Activated T-helper 17 cell treated with anti-CD3 and anti-CD28 coated beads, Interleukin-2, amount 50 U/mL, for 72 hours (primary cell): ENCODE data around the gene LILRA2. TPM values are rescaled to one million over a fixed set of nuclear protein-coding genes. Genes with fewer than 3 reads are reported as not detected.
"Not testable (repeated sequence)": the region's sequence is repeated elsewhere in the genome, so short reads cannot be mapped to it uniquely, and the experiment has no call there.

Experiments used
- ATAC-seq: fragments of 150-1000 bp; cut with Tn5 transposase; replicated peaks from 2 replicates; pipeline ENCODE4 v1.10.0; 2021; ENCODE audit warnings: mild to moderate bottlenecking, moderate library complexity
- H3K27ac Mint-ChIP-seq: one replicate; pipeline ENCODE4 v1.8.0; 2022; ENCODE audit warnings: mixed read lengths
- H3K27me3 Mint-ChIP-seq: one replicate; pipeline ENCODE4 v1.8.0; 2022; ENCODE audit warnings: mixed read lengths
- H3K36me3 Mint-ChIP-seq: one replicate; pipeline ENCODE4 v1.8.0; 2022; ENCODE audit warnings: low read depth, mild to moderate bottlenecking, mixed read lengths
- H3K4me1 Mint-ChIP-seq: one replicate; pipeline ENCODE4 v1.8.0; 2022; ENCODE audit warnings: mixed read lengths
- H3K4me3 Mint-ChIP-seq: one replicate; pipeline ENCODE4 v1.8.0; 2022; ENCODE audit warnings: mild to moderate bottlenecking, mixed read lengths
- H3K9me3 Mint-ChIP-seq: one replicate; pipeline ENCODE4 v1.8.0; 2022; ENCODE audit warnings: mixed read lengths
- total RNA-seq, 2 donors: library from RNA; stranded (reverse); gene quantifications; one replicate each; pipeline ENCODE4 v1.2.3, GENCODE V29; 2022

The LILRA2 gene
- total RNA-seq, 2 donors from 2014 or later, result not detected

- Mint-ChIP-seq H3K4me3 (no peak overlapping the region), H3K9me3 (no peaks in the 10 kb centered on the region), H3K27ac (no peak overlapping the region), H3K27me3 (peaks cover 32% of the 10 kb centered on the region), H3K4me1 (no peaks in the 10 kb centered on the region), H3K36me3 (no peaks in the 10 kb centered on the region)
- no peak for ATAC-seq
Observed at GRCh38 chr19:54609356-54609791, 35.8 kb downstream of the LILRA2 start.

DNA sequence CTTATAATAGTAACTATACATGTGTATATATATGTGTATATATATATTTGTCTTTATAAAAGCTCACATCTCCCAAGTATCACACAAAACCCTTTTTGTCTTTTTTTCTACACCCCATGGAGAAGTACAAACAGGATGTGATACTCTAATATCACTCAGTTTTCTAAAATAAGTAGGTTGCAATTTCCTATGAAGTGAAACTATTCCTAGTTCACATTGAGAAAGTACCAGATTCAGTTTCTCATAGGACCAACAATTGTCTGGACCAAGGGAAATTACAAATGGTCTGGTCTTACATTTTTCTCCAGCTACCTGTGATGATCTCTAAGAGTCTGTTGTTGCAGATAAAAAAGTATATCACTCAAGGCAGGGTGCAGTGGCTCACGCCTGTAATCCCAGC, 38.8 kb downstream of the LILRA2 start:
- Mint-ChIP-seq H3K27me3 (peaks cover 20% of the 10 kb centered on the region), H3K9me3 (no peaks in the 10 kb centered on the region), H3K27ac (no peak overlapping the region), H3K4me1 (no peaks in the 10 kb centered on the region), H3K36me3 (no peaks in the 10 kb centered on the region), H3K4me3 (no peak overlapping the region)
- ATAC-seq, result no peak

DNA sequence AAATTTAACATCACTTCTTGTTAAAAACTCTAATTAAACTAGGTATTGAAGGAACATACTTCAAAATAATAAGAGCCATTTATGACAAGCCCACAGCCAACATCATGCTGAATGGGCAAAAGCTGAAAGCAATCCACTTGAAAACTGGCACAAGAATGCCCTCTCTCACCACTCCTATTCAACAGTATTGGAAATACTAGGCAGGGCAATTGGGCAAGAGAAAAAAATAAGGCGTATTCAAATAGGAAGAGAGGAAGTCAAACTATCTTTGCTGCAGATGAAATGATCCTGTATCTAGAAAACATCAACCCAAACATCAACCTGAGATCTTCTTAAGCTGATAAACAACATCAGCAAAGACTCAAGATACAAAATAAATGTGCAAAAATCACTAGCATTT, 41.1 kb downstream of the LILRA2 start:
- no peaks in the 10 kb centered on the region for H3K36me3 Mint-ChIP-seq

DNA sequence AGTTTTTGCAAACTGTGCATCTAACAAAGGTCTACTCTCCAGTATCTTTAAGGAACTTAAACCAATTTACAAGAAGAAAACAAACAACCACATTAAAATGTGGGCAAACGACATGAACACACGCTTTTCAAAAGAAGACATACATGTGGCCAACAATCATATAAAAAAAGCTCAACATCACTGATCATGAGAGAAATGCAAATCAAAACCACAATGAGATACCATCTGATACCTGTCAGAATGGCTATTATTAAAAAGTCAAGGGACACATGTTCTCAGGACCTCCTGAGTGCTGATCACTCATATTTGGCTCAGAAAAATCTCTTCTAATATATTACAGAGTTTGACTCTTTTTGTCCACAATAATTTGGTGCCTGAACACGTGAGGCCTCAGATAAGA, 42.5 kb downstream of the LILRA2 start:
- no peaks in the 10 kb centered on the region for H3K9me3 Mint-ChIP-seq
- H3K36me3 Mint-ChIP-seq, result no peaks in the 10 kb centered on the region
- no peak overlapping the region for H3K27ac Mint-ChIP-seq
- no peaks in the 10 kb centered on the region for H3K4me1 Mint-ChIP-seq
- peaks cover 15% of the 10 kb centered on the region for H3K27me3 Mint-ChIP-seq
- ATAC-seq, result no peak
- no peak overlapping the region for H3K4me3 Mint-ChIP-seq

More for the DNA sequence above, 41.1 kb downstream of the LILRA2 start:
- Mint-ChIP-seq H3K9me3 (no peaks in the 10 kb centered on the region), H3K27me3 (peaks cover 18% of the 10 kb centered on the region), H3K27ac (no peak overlapping the region), H3K4me3 (no peak overlapping the region), H3K4me1 (no peaks in the 10 kb centered on the region)
- no peak for ATAC-seq

DNA sequence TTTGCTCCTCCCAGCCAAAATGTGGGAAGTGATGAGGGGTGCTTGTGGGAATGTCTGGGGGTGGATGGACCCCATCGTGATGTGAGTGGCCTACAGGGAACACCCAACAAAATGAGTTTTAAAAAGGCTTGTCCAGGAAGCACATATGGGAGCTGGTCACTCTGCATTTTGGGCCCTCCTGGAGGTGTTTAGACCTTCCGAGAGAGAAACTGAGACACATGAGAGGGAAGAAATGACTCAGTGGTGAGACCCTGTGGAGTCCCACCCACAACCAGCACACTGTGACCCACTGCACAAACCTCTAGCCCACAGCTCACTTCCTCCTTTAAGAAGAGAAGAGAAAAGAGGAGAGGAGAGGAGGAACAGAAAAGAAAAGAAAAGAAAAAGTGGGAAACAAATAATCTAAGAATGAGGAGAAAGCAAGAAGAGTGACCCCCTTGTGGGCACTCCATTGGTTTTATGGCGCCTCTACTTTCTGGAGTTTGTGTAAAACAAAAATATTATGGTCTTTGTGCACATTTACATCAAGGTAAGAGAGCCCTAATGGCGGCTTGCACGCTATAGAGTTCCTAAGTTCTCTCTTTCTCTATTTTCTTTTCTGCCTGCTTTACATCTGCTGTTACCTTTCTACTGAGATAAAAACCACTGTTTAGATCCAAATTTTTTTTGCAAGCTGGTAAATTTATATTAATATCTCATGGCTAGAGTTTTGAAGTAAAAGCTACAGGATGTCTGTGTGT, 43.4 kb downstream of the LILRA2 start:
- Mint-ChIP-seq H3K4me1 (no peaks in the 10 kb centered on the region), H3K27ac (no peak overlapping the region), H3K9me3 (no peaks in the 10 kb centered on the region), H3K36me3 (no peaks in the 10 kb centered on the region), H3K4me3 (no peak overlapping the region), H3K27me3 (peaks cover 16% of the 10 kb centered on the region)
- ATAC-seq, result no peak

- ATAC-seq, result no peak
- H3K27me3 Mint-ChIP-seq, result peaks cover 26% of the 10 kb centered on the region
- no peaks in the 10 kb centered on the region for H3K9me3 Mint-ChIP-seq
- H3K36me3 Mint-ChIP-seq, result no peaks in the 10 kb centered on the region
- H3K27ac Mint-ChIP-seq, result no peak overlapping the region
- no peaks in the 10 kb centered on the region for H3K4me1 Mint-ChIP-seq
- no peak overlapping the region for H3K4me3 Mint-ChIP-seq
Observed at GRCh38 chr19:54620464-54620863, 46.9 kb downstream of the LILRA2 start.

DNA sequence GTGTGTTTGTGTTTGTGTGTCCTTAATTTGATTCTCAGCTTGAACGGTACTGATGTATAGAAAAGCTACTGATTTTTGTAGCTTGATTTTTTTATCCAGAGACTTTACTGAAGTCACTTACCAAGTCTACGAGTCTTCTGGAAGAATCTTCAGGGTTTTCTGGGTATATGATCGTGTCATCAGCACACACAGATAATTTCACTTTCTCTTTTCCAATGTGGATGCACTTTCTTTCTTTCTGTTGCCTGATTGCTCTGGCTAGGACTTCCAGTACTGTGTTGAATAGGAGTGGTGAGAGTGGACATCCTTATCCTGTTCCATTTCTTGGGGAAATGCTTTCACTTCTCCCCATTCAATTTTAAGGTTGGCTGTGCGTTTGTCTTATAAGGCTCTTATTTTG, 48.8 kb downstream of the LILRA2 start:
- Mint-ChIP-seq H3K27me3 (peaks cover 27% of the 10 kb centered on the region), H3K9me3 (no peaks in the 10 kb centered on the region), H3K36me3 (no peaks in the 10 kb centered on the region), H3K27ac (no peak overlapping the region), H3K4me3 (no peak overlapping the region), H3K4me1 (no peaks in the 10 kb centered on the region)
- ATAC-seq, result no peak

DNA sequence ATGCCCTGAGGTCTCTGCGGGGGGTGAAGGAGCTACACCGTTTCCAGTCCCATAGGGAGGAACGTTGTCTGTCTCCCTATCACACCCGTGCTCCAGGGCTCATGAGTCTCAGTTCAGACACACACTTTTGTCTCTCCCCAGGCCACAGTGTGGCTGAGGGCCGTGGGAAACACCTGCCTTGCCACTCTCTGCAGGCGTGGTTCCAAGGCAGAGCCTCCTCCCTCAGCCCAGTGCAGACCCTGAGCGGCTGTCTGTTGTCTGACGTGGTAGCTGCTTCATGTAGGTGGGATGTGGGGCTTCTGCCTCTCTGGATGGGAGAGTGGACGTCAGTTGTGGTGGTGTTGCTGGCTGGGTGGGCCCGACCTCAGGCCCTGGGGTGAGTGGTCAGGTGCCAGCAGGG, 50.6 kb downstream of the LILRA2 start:
- H3K27ac Mint-ChIP-seq, ATAC-seq, H3K36me3 Mint-ChIP-seq, H3K9me3 Mint-ChIP-seq, H3K4me3 Mint-ChIP-seq, H3K4me1 Mint-ChIP-seq: not testable (repeated sequence)
- H3K27me3 Mint-ChIP-seq, result peaks cover 38% of the 10 kb centered on the region

- H3K4me3 Mint-ChIP-seq, H3K27ac Mint-ChIP-seq, H3K9me3 Mint-ChIP-seq, ATAC-seq, H3K4me1 Mint-ChIP-seq, H3K36me3 Mint-ChIP-seq: not testable (repeated sequence)
- H3K27me3 Mint-ChIP-seq, result peaks cover 45% of the 10 kb centered on the region
Observed at GRCh38 chr19:54624934-54625730, 51.5 kb downstream of the LILRA2 start.

GRCh38 chr19:54626757-54627156, 53.2 kb downstream of the LILRA2 start:
- ATAC-seq, result no peak
- no peaks in the 10 kb centered on the region for H3K9me3 Mint-ChIP-seq
- H3K27ac Mint-ChIP-seq, result no peak overlapping the region
- no peak overlapping the region for H3K4me3 Mint-ChIP-seq
- no peaks in the 10 kb centered on the region for H3K4me1 Mint-ChIP-seq
- peaks cover 45% of the 10 kb centered on the region for H3K27me3 Mint-ChIP-seq
- H3K36me3 Mint-ChIP-seq, result no peaks in the 10 kb centered on the region

- not testable (repeated sequence) for H3K4me1 Mint-ChIP-seq, H3K27ac Mint-ChIP-seq, H3K36me3 Mint-ChIP-seq, H3K4me3 Mint-ChIP-seq, H3K9me3 Mint-ChIP-seq, ATAC-seq
- peaks cover 40% of the 10 kb centered on the region for H3K27me3 Mint-ChIP-seq
Observed at GRCh38 chr19:54627912-54628311, 54.3 kb downstream of the LILRA2 start.

DNA sequence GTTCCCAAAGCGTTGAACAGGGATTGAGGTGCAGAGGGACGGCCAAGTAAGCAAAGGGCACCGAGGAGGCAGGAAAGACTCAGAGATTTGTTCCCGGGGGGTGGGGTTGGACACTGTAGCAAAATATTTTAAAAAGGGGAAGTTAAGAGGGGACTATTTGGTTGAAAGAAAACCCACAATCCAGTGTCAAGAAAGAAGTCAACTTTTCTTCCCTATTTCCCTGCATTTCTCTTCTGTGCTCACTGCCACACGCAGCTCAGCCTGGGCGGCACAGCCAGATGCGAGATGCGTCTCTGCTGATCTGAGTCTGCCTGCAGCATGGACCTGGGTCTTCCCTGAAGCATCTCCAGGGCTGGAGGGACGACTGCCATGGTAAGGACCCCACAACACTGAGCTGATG, 56.7 kb downstream of the LILRA2 start, which contains the start of gene LILRB1:
LILRB1 (plus strand) TSS at position 223 of the 400 bp plus-strand sequence. CDS start 590 bp downstream, outside the sequence.
- not testable (repeated sequence) for H3K9me3 Mint-ChIP-seq, H3K36me3 Mint-ChIP-seq, H3K4me3 Mint-ChIP-seq, H3K4me1 Mint-ChIP-seq, H3K27ac Mint-ChIP-seq, ATAC-seq
- peaks cover 32% of the 10 kb centered on the region for H3K27me3 Mint-ChIP-seq

GRCh38 chr19:54630782-54631181, 57.2 kb downstream of the LILRA2 start:
- no peak for ATAC-seq
- H3K4me1 Mint-ChIP-seq, result no peaks in the 10 kb centered on the region

DNA sequence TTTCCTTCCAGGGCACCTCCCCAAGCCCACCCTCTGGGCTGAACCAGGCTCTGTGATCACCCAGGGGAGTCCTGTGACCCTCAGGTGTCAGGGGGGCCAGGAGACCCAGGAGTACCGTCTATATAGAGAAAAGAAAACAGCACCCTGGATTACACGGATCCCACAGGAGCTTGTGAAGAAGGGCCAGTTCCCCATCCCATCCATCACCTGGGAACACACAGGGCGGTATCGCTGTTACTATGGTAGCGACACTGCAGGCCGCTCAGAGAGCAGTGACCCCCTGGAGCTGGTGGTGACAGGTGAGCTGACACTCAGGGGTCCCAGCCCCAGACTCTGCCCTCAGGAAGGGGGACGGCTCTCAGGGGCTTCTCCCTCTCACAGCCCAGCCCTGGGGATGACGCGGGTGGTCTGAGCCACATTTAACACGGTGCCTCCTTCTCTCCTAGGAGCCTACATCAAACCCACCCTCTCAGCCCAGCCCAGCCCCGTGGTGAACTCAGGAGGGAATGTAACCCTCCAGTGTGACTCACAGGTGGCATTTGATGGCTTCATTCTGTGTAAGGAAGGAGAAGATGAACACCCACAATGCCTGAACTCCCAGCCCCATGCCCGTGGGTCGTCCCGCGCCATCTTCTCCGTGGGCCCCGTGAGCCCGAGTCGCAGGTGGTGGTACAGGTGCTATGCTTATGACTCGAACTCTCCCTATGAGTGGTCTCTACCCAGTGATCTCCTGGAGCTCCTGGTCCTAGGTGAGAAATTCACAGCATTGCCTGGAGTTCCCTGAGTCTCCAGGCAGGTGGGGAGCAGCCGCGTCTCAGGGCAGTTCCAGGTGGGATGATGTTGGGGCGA, 58.1 kb downstream of the LILRA2 start:
- not testable (repeated sequence) for H3K4me3 Mint-ChIP-seq, H3K36me3 Mint-ChIP-seq, H3K9me3 Mint-ChIP-seq, H3K27ac Mint-ChIP-seq, ATAC-seq, H3K4me1 Mint-ChIP-seq
- peaks cover 30% of the 10 kb centered on the region for H3K27me3 Mint-ChIP-seq

More at GRCh38 chr19:54630782-54631181, 57.2 kb downstream of the LILRA2 start:
- Mint-ChIP-seq H3K4me3 (no peak overlapping the region), H3K27me3 (peaks cover 32% of the 10 kb centered on the region), H3K36me3 (no peaks in the 10 kb centered on the region), H3K9me3 (no peaks in the 10 kb centered on the region), H3K27ac (no peak overlapping the region)
